GM21737 (cell line): ENCODE results near the gene NME8.

Experiments used
- ATAC-seq: cut with Tn5 transposase; IDR thresholded peaks from one replicate; pipeline ENCODE4 v1.9.1; 2021; ENCODE audit warnings: mild to moderate bottlenecking, moderate library complexity; ENCODE audit not compliant: unreplicated experiment

NME8 gene

DNA sequence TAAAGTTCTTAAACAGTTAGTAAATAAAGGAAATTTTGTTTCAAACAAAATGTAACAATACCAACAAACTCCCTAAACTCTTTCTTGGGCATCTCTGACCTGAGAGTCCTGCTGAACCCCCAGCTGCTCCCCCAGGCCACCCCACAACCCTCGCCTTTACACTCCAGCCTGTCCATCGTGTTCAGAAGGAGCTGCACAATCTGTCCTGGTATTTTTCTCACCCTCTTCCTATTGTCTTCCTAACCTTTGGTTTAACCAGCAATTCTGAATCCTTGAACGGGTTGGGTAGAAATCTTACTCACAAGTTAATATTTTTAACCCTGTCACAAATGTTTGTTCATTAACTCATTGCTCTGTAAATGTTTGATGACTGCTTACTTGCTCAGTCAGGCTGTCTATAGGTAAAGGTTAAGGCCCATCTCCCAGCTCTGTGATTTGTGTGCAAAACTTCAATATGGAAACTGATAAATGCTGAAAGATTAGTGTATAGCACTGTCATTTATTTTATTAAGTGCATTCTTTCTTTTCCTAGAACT lies 51.4 kb downstream of the NME8 start:
- ATAC-seq, result no peak

DNA sequence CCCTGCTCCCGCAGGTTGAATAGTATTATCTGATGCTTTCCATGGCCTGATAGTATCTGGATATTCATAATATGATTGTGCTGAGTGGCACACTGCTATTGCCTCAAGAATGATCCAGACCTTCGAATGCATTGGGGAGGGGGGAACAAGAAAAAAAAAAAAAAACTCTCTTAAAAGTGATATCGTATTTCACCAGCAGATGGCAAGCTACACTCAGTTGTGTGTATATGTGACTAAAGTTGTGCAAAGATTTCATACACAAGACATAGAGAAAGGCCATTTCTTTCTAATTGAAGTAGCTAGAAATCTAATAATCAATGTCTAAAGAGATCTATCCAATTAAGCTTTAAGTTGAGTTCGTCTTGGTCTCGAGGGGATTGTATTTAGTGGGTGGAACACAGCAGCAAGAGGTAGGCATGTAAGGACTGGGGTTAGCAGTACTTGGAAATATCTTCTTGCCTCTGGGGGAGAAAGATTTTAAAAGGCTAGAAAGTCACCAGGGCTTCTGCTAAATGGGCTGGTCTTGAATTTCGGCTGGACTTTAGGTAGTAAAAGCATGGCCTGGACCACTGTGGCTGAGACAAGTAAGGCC lies 52.9 kb downstream of the NME8 start:
- no peak for ATAC-seq

DNA sequence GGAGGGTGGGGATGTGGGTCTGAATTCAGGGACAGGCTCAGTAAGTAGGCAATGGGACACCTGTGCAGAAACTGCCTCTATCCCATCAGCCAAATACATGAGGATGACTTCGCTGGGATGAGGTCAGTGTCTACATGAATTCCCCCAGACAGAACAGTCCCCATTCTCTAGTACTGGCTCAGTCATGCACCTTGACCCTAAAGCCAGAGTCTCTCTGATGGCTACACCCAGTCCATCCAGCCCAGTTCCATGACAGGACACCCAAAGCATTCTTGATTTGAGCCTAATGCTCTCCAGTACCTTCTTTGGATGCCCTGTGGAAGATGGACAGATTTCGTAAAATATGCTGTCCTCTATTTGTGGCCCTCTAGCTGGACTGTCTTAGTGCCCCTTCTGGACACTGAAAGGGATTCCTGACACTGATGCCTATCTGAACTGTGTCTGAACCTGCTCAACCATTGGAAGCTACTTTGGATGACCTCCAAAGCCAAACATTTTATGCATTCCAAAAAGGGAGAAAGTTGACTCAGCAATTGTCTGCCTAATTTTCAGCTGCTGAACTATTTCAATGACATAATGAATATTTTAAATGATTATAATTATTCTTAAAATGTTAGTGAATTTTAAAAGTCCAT lies 53.6 kb downstream of the NME8 start:
- ATAC-seq, result no peak

DNA sequence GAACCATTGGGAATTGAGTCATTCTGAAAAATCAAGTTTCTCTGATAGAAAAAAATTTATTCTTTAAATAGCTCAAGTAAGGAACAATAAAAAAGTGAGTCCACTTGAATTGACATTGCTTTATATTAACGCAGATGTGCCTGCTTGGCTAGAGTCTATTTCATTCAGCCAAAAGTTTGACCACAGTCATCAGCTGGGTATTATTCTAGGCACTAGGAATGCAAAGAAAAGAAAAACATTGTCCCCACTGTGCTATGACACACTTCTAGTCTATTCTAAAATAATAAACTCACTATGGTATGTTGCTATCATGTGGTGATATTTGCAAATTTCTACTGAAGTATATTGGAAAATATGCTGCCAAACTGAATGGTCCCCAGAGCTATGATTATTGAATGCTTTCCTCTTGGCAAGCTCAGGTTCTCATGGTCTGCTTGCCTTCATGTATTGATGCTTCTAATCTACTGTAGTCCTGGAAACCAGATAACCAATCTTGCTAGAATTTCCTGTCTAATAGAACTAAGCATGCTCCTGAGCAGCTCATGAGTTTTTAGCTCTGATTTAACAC lies 59.9 kb downstream of the NME8 start:
- ATAC-seq, result no peak

DNA sequence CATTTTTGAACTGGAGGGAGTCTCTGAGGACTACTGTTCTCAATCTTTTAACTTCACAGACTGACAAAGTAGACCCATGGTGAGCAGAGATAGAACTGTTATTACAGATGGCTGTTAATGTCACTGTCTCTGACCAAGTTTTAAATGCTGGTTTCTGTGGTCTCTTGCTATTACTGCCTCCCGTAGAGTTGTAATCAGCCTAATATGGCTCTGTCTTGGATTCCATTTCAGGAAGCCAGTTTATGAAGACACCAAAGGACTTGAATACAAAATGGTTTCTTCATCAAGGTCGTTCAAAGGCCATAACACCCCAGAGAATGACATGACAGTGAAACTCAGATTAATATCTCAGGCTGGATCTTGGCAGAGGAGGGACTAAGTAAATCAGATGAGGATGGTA lies 64.4 kb downstream of the NME8 start:
- no peak for ATAC-seq

DNA sequence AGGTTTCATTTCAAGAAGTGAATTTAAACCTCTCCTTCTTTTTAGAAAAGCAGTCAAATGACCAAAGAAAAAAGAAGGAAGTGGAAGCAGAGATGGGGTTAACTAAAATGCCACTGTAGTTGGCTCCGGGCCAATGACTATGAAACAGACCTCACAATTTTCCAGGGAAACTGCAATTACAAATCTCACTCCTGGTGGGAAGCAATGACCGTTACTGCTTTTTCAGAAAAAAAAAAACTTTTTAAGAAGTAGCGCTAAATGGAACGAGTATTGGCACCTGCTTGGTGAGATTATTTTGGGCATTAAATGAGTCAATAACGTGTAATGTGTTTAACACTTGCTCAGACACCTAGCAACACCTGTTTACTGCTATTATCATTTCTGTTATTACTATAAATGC lies 67.0 kb downstream of the NME8 start:
- ATAC-seq, result no peak

DNA sequence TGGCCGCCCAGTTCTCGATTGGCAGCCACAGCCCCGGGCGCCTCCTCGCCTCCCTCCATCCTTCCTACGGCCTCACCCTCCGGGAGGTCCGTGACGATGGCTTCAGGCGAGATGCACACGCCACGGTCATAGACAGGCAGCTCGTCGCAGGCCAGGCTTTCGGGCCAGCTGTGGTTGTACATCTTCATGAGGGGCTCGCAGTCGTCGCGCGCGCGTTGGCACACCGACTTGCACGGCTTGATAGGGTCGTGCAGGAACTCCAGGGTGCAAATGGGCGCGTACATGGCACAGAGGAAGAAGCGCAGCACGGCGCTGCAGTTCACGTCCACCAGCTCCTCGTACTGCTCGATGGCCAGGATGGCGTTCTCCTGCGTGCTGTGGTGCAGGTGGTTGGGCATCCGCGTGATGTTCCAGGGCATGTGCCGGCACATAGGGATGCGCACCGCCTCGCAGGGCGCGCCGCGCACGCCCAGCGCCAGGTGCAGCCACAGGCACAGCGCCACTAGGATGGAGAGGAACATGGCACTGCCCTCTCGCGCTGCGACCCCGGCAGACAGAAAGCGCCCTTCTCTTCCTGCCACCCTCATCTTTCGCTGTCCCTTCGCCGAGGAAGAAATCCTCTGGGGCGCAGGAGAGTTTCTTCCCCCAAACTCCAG lies 67.7 kb downstream of the NME8 start:
- ATAC-seq, result no peak

DNA sequence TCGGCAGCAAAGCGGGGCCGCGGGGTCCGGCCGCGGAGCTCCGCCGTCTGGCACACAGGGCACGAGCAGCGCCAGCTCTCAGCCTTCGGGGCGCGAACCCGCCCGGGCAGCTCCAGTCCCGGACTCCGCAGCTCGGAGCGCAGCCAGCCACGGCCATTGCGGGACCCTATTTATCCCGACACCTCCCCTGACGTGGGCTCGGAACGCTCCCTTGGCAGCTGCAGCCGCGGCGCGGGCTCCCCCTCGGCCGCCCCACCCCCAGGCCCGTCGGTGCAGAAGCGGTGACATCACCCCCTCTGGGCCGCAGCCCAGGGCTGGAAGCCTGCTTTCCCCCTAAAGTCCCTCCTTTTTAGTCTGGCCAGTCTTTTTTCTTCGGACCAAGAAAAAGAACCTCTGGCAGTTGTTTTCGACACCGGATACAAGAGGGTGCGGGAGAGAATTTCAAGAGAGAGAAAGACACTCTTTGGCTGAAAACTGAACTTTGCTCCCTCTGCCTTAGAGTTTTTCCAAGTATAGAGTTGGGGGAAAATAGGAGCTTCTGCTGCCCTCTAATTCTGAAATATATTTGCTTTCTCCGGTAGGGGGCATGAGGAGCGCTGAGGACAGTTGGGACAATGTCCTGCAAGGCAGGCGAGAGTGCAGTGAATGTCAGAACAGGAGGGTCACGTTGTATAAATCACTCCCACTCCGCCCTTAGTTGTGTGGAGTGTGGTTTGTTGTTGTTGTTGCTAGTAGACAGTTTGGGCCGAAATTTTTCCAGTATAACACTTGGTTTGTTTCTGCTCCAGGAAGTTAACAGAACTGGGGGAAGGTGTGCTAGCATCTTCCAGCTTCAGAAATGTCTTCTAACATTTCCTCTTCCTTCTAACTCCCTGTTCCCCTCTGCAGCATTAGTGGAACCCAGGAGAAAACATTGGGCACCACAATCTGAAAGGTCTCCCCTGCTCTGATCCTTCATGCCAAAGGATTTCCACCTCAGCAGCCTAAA lies 68.6 kb downstream of the NME8 start, which contains the start of gene SFRP4:
SFRP4 (minus strand) TSS at position 145 of the 988 bp plus-strand sequence. CDS start 280 bp downstream, outside the sequence.
- no peak for ATAC-seq

DNA sequence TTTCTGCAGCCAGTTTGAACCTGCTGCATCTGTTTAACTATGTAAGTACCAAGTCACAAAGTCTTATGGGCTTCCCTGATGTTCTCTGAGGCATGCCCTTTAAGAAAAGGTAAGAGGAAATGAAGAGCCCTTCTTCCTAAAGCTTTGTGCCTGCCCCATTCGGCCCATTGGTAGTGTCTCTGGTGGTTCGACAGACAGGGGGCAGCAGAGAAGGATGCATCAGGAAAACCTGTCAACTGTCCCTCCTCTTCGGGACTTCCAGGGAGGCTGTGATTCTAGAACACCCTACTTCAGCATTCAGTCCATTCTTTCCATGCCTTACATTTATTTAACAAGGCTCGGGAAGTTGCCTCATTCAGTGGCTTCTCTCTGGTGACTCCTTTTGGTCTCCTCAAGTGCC lies 70.1 kb downstream of the NME8 start:
- no peak for ATAC-seq

DNA sequence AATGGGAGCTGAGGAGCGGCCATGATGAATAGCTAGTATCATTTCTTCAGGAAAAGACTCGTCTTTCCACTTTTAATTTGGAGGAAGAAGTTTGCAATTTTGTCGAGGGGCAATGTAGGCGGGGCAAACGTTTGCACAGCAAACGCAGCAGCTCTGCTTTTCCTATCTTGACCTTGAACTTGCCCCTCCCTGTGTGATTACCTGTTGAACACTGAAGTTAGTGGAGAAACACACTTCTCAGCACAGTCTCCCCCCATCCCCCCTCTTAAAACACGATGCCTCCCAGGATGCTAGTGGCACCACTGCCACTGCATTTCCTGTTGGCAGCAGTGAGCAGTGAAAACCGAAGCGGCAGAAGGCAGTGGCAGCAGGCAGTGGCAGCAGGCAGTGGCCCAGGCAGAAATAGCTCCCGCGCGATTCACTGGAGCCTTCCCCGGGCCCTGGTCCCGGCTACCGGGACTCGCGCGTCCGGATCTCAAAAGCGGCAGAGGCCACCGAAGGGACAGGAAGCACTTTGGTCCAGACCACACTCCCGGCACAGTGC lies 72.0 kb downstream of the NME8 start, which contains the start of gene EPDR1:
EPDR1 (plus strand) TSS at position 336 of the 544 bp plus-strand sequence. CDS start 300 bp downstream, outside the sequence.
- peak; percentile 51 for ATAC-seq

DNA sequence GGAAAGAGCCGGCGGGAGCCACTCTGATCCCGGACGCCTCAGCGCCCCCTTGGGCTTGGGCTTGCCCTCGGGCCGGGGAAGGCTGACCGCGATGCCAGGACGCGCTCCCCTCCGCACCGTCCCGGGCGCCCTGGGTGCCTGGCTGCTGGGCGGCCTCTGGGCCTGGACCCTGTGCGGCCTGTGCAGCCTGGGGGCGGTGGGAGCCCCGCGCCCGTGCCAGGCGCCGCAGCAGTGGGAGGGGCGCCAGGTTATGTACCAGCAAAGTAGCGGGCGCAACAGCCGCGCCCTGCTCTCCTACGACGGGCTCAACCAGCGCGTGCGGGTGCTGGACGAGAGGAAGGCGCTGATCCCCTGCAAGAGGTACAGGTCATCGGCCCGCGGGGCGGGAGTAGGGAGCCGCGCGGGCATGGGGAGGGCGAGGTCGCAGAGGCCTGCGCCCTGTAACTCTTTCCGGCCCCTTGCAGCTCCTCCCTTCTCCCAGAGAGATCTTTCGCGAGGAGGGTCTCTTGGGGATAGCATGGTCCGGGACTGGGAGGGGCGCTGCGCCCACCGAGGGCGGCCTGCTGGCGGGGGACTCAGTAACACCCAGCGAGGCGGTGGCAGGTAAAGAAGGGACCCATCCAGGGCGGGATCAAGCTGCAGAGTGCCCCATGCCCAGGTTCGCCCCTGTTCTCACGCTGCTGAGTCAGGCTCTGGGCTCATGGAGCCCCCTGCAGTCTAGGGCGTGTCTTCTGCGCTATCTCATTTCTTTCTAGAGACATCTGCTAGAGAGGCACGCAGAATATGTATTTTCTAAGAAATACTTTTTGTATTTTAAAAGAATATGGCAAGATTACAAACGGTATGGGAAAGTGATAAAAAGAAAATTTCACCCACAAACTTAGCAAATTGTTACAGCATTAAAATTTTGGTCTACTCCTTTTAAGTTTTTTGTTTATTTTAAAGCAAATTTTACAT lies 72.7 kb downstream of the NME8 start:
- ATAC-seq, result peak; percentile 44

DNA sequence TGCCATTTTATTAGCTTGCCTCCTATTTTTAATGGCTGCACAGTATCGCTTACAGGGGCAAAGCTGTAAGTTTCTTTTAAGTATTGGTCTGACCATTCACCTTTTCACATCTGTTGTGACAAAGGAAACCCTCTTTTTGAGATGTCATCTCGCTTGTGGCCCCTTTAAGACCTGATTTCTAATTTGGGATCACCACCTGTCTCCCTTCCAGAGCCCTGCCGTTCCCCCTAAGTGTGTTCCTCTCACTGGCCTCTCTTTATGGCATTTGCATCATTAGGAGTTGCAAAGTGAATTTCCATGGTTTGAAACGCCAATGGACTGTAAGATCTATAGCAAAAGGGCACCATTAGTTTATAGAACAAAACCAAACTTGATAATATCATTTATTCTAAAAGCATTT lies 73.5 kb downstream of the NME8 start:
- ATAC-seq, result no peak

DNA sequence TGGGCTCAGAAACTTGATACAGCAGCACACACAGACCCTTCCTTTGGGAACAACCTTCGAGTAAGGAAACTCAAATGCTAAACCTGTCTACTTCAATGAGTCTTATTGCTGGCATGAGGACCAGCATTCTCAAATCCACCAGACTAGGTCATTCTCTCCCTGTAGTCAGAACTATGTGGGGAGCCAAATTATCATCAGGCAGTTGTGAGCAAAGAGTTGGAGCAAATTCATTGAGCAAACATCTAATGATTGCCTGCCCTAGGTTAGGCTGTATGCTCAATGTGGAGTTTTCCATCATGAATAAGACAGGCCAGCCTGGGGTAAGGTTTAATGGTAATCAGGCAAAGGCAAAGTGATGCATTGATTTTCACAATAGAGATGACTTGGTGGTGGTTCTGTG lies 75.6 kb downstream of the NME8 start:
- ATAC-seq, result no peak

DNA sequence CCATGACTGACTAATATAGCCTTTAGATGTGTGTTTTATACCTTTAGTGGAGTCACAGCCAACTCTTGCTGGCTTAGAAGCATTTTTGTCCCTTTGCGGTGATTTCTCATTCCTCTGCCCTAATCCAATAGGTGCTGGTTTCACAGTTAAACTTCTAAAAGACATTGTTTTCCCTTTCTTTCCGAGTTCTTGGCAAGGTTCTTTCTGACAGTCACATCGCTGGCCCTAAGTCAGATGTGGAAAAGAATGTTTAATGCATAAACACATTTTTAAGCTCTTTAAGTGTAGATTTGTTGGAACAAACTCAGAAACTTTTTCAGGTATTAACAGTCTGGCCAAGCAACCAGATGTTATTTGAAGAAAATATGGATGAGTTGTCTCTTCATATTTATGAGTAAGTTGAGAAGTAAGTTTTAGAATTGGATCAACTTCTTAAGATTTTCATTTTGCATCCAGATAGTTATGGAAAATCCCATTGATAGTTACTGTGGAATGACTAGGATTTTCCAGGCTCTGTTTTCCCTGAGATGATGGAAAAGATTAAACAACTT lies 76.2 kb downstream of the NME8 start:
- no peak for ATAC-seq

DNA sequence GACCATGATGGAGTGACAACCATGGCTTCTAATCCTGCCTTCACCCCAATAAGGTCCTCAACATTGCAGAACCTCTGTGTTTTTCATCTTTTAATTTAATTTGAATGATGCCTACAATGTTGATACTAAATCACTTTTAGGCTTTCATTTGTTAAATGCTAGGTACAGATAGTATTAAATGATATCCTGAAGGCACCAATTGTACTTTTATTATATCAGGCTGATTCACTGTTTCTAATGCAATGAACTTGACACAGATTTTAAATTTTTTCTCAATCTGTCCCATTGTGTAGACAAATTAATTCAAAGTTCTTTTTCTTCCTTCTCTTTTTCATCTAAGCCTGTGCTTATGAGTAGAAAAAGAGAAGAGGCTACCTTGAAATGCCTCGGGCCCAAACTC lies 77.2 kb downstream of the NME8 start:
- ATAC-seq, result no peak

DNA sequence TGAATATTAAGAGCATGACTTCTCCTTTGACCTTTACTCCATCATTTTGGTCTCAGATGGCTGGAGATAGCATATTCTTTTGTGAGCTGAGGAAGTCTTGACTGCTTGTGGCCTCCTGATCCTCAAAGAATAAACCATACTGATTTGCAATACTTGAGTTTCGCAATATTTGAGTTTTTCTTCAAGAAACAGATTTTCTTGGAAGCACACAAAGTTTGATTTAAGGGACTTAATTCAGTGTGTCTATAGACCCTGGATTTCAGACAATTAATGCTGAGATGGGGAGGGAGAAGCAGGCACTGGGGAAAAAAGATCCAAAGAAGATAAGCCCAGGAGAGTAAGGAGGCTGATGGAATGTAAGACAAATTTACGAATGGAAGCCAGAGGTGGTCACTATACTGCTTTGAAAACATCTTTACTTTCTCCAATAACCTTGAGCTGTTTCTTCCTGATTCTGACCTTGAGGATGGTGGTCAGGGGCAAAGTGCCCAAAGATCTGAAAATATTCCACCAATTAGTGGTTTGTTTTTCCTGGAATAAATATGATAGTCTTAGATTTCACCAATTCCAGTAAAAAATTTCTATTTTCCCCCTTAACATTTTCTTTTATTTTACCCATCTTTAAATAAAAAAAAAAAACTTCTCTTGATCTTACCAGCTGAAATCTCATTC lies 79.5 kb downstream of the NME8 start:
- ATAC-seq, result no peak

DNA sequence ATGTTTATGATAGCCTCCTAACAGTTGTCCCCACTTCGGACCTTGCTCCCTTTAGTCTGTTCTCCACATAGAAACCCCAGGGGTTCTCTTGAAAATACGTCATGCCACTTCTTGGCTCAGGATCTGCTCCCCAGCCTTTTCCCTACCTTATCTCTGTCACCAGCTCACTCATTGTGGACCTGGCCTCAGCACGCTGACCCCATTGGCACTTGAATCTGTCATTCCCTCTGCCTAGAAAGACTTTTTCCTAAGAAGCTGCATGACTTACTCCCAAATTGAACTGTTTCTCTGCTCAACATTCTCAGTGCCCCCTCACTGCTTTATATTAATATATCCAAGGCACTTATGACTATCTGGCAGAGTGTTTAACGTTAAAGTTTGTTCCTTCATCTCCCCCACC lies 80.5 kb downstream of the NME8 start:
- no peak for ATAC-seq
